Choroid plexus epithelial cell (primary cell): Measurements from ENCODE around the gene XRRA1.

Experiments
- DNase-seq: peaks from one replicate; pipeline ENCODE4 v3.0.0-alpha.2; 2010; ENCODE audit warnings: low read depth
- H3K4me3 ChIP-seq: 2 replicates; pipeline ENCODE4 v1.5.1; 2011; ENCODE audit warnings: low read depth, mild to moderate bottlenecking, control low read depth, low read length, moderate library complexity
- TF ChIP-seq, protein P1 (sequence below): conservative IDR thresholded peaks from 2 replicates; pipeline ENCODE4 v1.5.1; 2011; ENCODE audit warnings: low read depth, mild to moderate bottlenecking, control low read depth, inconsistent platforms, low read length, moderate library complexity

XRRA1 gene

GRCh38 chr11:74957937-74958629, 9.2 kb upstream of the XRRA1 start:
- TF ChIP-seq, protein P1, sequence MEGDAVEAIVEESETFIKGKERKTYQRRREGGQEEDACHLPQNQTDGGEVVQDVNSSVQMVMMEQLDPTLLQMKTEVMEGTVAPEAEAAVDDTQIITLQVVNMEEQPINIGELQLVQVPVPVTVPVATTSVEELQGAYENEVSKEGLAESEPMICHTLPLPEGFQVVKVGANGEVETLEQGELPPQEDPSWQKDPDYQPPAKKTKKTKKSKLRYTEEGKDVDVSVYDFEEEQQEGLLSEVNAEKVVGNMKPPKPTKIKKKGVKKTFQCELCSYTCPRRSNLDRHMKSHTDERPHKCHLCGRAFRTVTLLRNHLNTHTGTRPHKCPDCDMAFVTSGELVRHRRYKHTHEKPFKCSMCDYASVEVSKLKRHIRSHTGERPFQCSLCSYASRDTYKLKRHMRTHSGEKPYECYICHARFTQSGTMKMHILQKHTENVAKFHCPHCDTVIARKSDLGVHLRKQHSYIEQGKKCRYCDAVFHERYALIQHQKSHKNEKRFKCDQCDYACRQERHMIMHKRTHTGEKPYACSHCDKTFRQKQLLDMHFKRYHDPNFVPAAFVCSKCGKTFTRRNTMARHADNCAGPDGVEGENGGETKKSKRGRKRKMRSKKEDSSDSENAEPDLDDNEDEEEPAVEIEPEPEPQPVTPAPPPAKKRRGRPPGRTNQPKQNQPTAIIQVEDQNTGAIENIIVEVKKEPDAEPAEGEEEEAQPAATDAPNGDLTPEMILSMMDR = no peak
- no peak overlapping the region for H3K4me3 ChIP-seq
- DNase-seq = peak; percentile 16

DNA sequence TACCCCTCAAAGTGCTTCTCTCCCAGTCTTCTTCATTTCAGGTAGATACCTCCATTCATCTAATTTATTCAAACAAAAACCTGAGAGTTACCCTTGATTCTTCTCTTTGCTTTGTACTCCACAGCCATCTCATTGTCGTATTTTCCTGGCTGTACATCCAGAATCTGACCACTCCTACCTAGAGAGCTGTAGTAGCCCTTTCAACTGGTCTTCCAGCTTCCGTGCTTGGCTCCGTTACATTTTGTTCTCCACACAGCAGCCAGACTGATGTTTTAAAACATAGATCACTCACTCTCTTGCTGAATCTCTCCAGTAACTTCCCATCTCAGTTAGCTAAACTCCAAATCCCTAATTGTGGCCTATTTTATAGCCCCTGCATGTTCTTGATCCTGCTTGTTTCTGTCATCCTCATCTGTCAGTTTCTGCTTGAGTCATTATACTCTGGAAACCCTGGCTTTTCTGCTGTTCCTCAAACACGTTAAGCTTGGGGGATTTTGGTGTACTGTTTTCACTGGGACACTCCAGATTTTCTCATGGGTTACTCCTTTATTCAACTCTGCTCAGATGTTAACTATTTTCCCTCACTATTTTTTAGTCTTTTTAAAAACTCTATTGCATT, 7.6 kb upstream of the XRRA1 start:
- DNase-seq = no peak
- H3K4me3 ChIP-seq = no peak overlapping the region
- TF ChIP-seq, protein P1 = no peak

- TF ChIP-seq, protein P1 = no peak
- DNase-seq = no peak
- H3K4me3 ChIP-seq = no peak overlapping the region
Measured at GRCh38 chr11:74954199-74954598, 5.3 kb upstream of the XRRA1 start.

DNA sequence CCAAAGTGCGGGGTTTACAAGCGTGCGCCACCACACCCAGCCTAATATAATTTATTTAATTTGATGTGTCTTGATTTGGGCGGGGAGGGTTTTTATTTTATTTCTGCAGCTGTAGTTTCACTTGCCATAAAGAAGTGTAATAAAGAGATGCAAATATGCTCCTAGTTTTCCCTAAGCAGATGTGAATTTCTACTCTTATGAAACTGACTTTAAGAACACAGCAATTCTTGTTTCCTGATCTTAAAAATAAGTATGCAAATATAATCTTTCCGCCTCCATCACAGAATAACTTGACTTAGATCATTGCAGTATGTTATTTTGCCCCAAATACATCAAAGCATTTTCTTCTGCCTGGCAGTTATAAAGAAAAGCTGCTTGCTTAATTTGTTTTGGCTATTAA, 4.6 kb upstream of the XRRA1 start:
- H3K4me3 ChIP-seq = no peak overlapping the region
- no peak for DNase-seq
- TF ChIP-seq, protein P1 = no peak

DNA sequence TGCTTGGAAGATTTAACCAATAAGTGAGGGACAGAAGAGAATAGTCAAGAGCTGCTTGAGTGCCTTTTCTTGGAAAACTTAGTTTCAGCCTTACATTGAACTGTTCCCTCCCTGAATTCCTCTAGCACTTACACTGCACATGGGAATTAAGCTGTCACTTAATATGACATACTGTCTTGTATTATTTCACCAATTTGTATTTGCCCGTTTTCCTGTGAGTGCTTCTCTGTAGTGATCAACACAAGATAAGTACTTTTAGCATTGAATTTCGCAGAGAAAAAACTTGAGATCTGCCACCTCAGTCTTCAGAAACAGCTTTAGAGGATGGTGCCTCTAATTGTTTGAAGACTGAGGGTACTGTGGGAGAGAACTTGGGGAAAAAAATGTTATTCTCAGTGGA, 3.9 kb upstream of the XRRA1 start:
- no peak overlapping the region for H3K4me3 ChIP-seq
- TF ChIP-seq, protein P1 = no peak
- DNase-seq = no peak

DNA sequence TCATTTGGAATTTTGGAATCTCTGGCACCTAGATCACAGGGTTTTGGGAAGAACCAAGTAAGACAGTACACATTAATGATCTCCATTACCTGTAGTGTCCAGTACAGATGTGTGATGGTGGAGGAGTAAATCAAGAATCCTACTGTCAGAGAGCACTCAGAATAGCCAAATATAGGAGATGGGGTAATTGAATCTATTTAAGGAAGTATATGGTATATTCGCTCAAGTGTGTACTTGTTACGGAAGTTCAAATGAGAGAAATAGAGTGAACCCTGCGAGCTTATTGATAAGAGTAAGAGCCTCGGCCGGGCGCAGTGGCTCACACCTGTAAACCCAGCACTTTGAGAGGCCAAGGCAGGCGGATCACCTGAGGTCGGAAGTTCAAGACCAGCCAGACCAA, 2.3 kb upstream of the XRRA1 start:
- no peak overlapping the region for H3K4me3 ChIP-seq
- DNase-seq = no peak
- TF ChIP-seq, protein P1 = no peak

DNA sequence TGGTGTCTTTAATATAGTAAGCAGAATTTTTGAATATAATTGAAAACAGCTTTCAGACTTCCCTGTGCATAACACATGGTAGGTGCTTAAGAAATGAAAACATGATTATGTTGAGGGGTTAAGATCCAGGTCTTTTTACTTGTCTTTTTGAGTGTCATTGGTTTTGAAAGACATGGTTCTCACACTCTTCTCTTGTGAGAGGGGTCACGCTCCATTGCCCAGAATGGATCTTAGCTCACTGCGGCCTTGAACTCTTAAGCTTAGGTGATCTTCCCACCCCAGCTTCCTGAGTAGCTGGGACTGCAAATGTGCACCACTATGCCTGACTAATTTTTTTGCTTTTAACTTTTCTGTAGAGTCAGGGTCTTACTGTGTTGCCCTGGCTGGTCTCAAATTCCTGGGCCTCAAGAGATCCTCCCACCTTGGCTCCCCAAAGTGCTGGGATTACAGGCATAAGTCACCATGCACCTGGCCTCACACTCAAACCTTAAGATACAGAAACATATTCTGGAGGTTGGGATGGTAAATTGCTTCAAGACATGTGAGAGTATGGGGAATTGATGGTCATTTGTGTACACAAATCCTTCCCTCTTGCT, 1.6 kb upstream of the XRRA1 start:
- no peak for DNase-seq
- peak overlapping the region; percentile 96 for H3K4me3 ChIP-seq
- TF ChIP-seq, protein P1 = no peak
